HG03354 (cell line): ENCODE data around the gene BOLA3.
"Not testable (repeated sequence)": the region's sequence is repeated elsewhere in the genome, so short reads cannot be mapped to it uniquely, and the experiment has no call there.

ENCODE experiments used
- ATAC-seq: cut with Tn5 transposase; IDR thresholded peaks from one replicate; pipeline ENCODE4 v1.9.1; 2021; ENCODE audit warnings: mild to moderate bottlenecking; ENCODE audit not compliant: unreplicated experiment, poor library complexity, severe bottlenecking

The BOLA3 gene

GRCh38 chr2:74147727-74148456 lies at the start of gene BOLA3:
Gene BOLA3, minus strand, starts transcription at chr2:74147912. Its CDS starts 38 bp downstream, at chr2:74147874.
- peak; percentile 95 for ATAC-seq

DNA sequence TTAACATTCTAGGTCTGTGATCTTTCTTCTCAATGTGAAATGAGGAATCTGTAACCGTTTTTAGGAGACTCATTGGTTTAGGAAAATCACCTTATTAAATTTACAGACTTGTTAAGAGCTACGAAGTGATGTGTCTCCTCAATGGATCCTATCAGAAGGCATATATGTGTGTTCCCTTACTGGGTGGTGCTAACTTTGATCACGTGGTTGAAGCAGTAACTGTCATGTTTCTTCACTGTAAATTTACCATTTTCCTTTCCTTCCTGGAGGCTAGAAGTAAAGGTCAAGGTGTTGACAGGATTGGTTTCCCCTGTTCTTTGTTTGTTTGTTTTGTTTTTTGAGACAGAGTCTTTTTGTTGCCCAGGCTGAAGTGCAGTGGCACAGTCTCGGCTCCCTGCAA lies 49.3 kb upstream of the BOLA3 start:
- no peak for ATAC-seq

DNA sequence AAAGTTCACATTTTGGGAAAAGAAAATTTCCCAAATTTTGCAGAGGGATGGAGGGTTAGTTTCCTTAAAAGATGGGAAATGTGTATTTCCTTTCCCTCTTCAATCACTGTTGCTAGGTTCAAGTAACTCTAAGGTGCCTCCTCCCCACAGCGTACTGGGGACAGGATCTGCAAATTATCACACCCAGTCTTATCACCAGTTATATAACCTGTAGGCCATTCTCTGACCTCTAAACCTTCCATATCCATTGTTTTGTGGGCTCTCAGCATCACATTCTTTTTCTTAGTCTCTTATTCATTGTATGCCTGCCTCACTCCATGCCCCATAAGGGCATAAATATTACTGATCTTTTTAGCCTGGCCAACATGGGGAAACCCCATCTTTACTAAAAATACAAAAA lies 47.1 kb upstream of the BOLA3 start:
- ATAC-seq: no peak

GRCh38 chr2:74191596-74192380 lies 44.1 kb upstream of the BOLA3 start:
- no peak for ATAC-seq

DNA sequence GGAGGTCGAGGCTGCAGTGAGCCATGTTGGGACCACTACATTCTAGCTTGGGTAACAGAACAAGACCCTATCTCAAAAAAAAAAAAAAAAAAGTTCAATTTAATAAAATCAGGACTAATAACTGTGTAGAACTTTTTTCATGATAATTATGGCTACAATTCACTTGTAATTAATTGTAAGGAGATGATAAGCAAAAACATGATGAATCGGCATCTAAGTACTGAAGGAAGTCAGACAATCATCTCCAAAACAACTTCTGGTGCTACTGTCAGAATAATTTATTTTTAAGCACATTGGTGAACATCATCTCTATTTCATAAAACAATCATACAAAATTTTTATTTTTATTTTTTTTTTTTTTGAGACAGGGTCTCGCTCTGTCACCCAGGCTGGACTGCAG lies 41.0 kb upstream of the BOLA3 start:
- no peak for ATAC-seq

DNA sequence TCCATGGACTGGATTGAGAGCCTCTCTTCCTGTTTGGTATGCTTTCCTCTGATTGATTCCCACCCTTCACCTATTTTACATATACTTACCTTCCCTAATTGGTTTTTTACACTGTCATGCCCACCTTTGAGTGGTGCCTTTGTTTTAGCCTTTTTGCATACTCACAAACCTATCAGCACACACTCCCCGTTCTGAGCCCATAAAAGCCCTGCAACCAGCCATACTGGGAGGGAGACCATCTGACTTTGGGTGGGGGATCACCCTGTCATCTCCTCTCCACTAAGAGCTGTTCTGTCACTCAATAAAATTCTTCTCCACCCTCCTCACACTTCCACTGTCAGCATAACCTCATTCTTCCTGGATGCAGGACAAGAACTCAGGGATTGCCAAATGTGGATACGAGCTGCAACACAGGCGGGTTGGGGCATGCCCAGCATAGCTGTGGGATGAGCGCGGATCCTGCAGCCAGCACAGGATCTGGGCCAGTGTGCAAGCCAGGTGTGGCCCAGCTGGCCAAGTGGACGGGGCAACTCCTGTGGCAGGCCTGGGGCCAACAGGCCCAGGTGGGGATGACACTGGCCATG lies 40.4 kb upstream of the BOLA3 start:
- ATAC-seq: no peak

DNA sequence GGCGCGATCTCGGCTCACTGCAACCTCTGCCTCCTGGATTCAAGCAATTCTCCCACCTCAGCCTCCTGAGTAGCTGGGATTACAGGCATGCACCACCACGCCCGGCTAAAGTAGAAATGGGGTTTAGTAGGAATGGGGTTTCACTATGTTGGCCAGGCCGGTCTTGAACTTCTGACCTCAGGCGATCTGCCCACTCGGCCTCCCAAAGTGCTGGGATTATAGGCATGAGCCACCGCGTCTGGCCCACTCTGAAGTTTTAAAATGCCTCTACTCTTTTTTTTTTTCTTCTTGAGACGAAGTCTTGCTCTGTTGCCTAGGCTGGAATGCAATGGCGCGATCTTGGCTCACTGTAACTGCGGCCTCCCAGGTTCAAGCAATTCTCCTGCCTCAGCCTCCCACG lies 39.0 kb upstream of the BOLA3 start:
- ATAC-seq: not testable (repeated sequence)

DNA sequence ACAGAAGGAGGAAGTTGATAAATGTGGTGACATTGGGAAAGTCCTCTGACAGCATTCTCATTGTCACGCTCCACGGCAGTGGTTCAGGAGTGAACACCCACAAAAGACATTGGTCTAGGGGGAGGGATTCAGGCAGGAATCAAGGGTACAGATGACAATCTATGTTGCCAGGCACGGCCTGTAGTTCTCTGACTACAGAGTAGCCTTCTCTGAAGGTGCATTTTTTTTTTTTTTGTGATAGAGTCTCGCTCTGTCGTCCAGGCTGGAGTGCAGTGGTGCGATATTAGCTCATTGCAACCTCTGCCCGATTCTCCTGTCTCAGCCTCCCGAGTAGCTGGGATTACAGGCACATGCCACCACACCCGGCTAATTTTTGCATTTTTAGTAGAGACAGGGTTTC lies 38.3 kb upstream of the BOLA3 start:
- peak; percentile 59 for ATAC-seq

DNA sequence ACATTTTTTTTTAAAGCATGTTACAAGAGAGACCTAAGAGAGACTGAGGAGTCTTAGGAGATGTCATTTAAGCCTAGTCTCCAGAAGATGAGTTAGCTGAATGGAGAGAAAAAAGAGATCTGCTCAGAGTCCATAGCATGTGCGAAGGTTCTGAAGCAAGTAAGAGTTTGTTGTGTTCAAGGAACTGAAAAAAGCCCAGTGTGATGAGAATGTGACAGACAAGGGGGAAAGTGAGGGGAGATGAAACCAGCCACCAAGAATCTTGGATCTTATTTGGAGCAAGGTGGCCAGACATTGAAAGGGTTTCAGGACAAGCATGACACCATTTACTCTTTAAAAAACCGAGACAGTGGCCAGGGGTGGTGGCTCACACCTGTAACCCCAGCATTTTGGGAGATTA lies 36.2 kb upstream of the BOLA3 start:
- no peak for ATAC-seq

GRCh38 chr2:74181739-74182138 lies 34.0 kb upstream of the BOLA3 start:
- ATAC-seq: peak; percentile 40

DNA sequence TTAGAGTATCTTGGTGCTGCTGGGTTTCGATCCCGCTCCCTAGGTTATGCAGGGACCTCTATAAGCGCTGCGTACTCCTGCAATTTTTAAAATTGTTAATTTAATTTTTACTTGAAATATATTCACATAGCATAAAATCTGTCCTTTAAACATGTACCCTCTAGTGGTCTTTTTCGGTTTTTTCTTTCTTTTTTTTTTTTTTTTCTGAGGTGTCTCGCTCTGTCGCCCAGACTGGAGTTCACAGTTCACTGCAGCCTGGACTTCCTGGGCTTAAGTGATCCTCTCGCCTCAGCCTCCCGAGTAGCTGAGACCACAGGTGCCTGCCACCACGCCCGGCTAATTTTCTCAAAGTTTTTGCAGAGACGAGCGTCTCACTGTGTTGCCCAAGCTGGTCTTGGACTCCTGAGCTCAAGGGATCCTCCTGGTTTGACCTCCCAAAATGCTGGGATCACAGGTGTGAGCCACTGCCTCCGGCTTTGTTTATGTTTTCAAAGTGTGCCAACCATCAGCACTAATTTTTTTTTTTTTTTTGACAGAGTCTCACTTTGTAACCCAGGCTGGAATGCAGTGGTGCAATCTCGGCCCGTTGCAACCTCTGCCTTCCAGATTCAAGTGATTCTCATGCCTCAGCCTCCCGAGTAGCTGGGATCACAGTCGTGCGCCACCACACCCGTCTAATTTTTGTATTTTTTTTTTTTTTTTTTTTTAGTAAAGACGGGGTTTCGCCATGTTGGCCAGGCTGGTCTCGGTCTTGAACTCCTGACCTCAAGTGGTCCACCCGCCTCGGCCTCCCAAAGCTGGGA lies 31.6 kb upstream of the BOLA3 start:
- peak; percentile 38 for ATAC-seq

DNA sequence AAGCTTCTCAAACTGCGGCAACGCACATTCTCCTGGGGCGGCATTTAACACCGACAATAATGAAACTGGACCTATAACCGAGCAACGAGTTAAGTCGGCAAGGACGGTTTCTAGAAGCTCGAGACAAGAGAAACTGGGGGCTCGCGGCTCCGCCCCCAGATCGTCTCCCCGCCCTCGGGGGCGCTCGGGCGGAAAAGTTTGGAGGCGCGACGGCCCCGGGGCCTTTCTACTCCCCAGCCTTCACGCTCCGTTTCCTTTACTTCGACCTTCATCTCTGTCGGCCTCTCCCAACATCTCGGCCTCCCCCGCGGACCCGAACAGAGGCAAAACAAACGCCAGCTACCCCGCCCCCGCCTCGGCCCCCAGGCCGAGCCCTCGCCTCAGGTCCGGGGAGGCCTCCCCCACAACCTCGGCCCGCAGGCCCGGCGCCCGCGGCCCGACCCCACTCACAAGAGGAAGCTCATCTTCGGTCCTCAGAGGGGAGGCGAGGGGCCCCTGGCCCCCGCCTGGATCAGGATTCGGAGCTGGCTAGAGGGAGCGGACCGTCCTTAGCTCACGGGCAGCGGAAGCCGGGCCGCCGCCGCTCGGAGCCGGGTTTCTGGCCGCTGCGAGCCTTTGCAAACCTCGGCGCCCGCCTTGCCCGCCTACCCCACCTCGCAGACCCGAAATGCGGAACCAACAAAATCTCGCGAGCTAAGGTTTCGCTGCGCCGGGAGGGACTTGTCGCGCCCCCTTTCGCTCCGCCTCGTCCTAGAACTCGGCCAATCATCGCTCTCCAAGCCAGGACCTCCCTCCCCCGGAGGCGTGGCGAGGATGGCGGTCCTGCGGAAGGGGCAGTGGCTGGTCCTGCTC lies 30.7 kb upstream of the BOLA3 start, which contains the start of gene MOB1A:
MOB1A (minus strand) TSS at position 669 of the 852 bp plus-strand sequence; CDS start at position 464, 205 bp downstream.
- ATAC-seq: peak; percentile 80

- ATAC-seq: no peak
These were observed 30.0 kb upstream of the BOLA3 start for GRCh38 chr2:74177696-74178095.

GRCh38 chr2:74174909-74175308 lies 27.2 kb upstream of the BOLA3 start:
- ATAC-seq: no peak

DNA sequence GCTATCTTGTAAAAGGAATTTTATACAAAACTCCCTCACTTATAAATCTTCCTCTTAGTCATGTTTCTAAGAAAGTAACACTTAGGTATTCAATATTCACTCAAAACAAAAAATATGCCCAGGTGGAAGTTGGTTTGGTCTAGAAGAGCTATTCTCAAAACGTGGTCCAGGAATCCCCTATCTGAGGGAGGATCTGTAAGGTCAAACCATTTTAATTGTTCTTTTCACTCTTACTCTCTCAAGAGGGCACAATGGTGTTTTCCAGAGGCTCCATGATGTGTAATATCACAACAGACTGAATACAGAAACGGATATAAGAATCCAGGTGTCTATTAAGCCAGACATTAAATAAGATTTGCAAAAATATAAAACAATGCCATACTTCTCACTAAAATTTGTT lies 21.0 kb upstream of the BOLA3 start:
- ATAC-seq: no peak

DNA sequence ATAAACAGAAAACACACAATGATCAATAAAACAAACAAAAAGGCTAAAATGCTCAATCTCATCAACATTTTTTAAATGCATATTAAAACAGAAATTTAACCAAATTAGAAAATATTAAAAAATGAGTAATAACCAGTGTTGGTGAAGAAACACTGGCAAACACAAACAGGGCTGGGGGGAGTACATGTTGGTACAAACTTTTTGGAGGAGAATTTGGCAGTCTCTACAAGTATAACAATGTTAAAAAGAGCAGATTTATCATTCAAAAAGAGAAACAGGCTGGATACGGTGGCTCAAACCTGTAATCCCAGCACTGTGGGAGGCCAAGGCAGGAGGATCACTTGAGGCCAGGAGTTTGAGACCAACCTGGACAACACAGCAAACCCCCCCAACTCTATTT lies 17.0 kb upstream of the BOLA3 start:
- no peak for ATAC-seq

GRCh38 chr2:74162951-74163350 lies 15.2 kb upstream of the BOLA3 start:
- no peak for ATAC-seq

- ATAC-seq: no peak
These were observed 8.1 kb upstream of the BOLA3 start for GRCh38 chr2:74155830-74156229.

DNA sequence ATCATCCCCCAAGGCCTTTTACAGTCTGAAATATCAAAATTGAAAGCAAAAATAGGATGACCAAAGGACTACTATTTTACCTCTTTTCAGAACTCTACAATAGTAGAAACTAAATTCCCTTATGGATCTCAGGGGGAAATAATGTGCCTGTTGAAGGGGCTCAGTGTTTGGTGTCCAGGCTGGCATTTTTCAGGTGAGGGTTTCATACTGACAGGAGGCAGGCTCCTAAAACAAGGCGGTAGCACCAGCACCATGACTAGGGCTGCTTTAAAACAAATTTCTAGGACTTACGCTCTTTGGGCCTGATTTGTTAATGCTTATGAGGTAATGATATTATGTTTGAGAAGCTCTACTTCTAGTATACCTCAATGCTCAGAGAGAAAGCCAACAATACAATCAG lies 5.2 kb upstream of the BOLA3 start:
- ATAC-seq: no peak
